ENCODE measurements around the gene PANK4.
"Not testable (repeated sequence)": the region's sequence is repeated elsewhere in the genome, so short reads cannot be mapped to it uniquely, and the experiment has no call there.

PANK4 gene

GRCh38 chr1:2558420-2558819 is 32.0 kb upstream of the PANK4 start:
- DNase-seq: no peak

- DNase-seq: no peak
Observed at GRCh38 chr1:2557482-2558400, 31.3 kb upstream of the PANK4 start.

- no peak for DNase-seq
Observed at GRCh38 chr1:2556678-2557481, 30.5 kb upstream of the PANK4 start.

GRCh38 chr1:2556277-2556677 is 29.9 kb upstream of the PANK4 start, which contains the start of gene TNFRSF14:
Gene TNFRSF14, plus strand, starts transcription at chr1:2556371. Its CDS starts 294 bp downstream, at chr1:2556665.
- DNase-seq: peak; percentile 24 to 29

GRCh38 chr1:2555634-2556276 is 29.4 kb upstream of the PANK4 start:
- peak in 1 of 2 donors; percentile 51 for DNase-seq

GRCh38 chr1:2554621-2555387 is 28.4 kb upstream of the PANK4 start:
- no peak for DNase-seq

- DNase-seq: no peak
Observed at GRCh38 chr1:2553871-2554620, 27.6 kb upstream of the PANK4 start.

GRCh38 chr1:2553076-2553475 is 26.7 kb upstream of the PANK4 start:
- DNase-seq: not testable (repeated sequence)

- no peak for DNase-seq
Observed at GRCh38 chr1:2552189-2552588, 25.8 kb upstream of the PANK4 start.

- not testable (repeated sequence) for DNase-seq
Observed at GRCh38 chr1:2551544-2551943, 25.1 kb upstream of the PANK4 start.

GRCh38 chr1:2550309-2550861 is 24.0 kb upstream of the PANK4 start:
- not testable (repeated sequence) for DNase-seq

GRCh38 chr1:2549367-2550029 is 23.1 kb upstream of the PANK4 start:
- DNase-seq: not testable (repeated sequence)

GRCh38 chr1:2548068-2548589 is 21.7 kb upstream of the PANK4 start:
- peak; percentile 38 to 77 for DNase-seq

GRCh38 chr1:2547210-2548067 is 21.0 kb upstream of the PANK4 start:
- DNase-seq: no peak

- peak; percentile 31 to 47 for DNase-seq
Observed at GRCh38 chr1:2546515-2547209, 20.3 kb upstream of the PANK4 start.

GRCh38 chr1:2545754-2546514 is 19.5 kb upstream of the PANK4 start:
- DNase-seq: peak in 1 of 2 donors; percentile 68

- DNase-seq: no peak
Observed at GRCh38 chr1:2544875-2545640, 18.7 kb upstream of the PANK4 start.

Measured in hippocampal formation (tissue), 2 donors.